H1 (cell line): ENCODE results near the gene ZRANB1. TPM values are rescaled to one million over a fixed set of nuclear protein-coding genes. Genes with fewer than 3 reads are reported as not detected.

Source experiments
- CHD7 ChIP-seq: fragments of 300-600 bp; sonication (generic); IDR thresholded peaks from 2 replicates; pipeline ENCODE4 v1.7.1; 2012; ENCODE audit warnings: low read length, moderate library complexity, mild to moderate bottlenecking, inconsistent platforms; ENCODE audit not compliant: insufficient replicate concordance
- CTBP2 ChIP-seq: IDR thresholded peaks from 2 replicates; pipeline ENCODE4 v1.7.0; 2011; ENCODE audit warnings: borderline replicate concordance, mild to moderate bottlenecking, moderate library complexity, mixed read lengths, low read length; ENCODE audit not compliant: insufficient read depth, insufficient read length
- EGR1 ChIP-seq: IDR thresholded peaks from 2 replicates; pipeline ENCODE4 v1.6.1; 2011; ENCODE audit warnings: low read depth, low read length, borderline replicate concordance
- KDM4A ChIP-seq: IDR thresholded peaks from one replicate; pipeline ENCODE4 v1.7.1; 2012; ENCODE audit warnings: low read depth, mild to moderate bottlenecking, moderate library complexity, low read length, inconsistent platforms; ENCODE audit not compliant: severe bottlenecking
- KDM5A ChIP-seq: fragments of 200-600 bp; IDR thresholded peaks from 2 replicates; pipeline ENCODE4 v1.7.1; 2012; ENCODE audit warnings: mild to moderate bottlenecking, low read length, inconsistent platforms, mixed read lengths
- RNF2 ChIP-seq: fragments of 200-900, 300-1000 bp; sonication (generic); IDR thresholded peaks from 2 replicates; pipeline ENCODE4 v1.7.1; 2016; ENCODE audit warnings: borderline replicate concordance, low read depth, mild to moderate bottlenecking, antibody characterized with exemption, low read length; ENCODE audit not compliant: poor library complexity, severe bottlenecking; ENCODE audit errors: missing control alignments
- SP4 ChIP-seq: IDR thresholded peaks from 2 replicates; pipeline ENCODE4 v1.6.1; 2012; ENCODE audit warnings: low read length, inconsistent platforms
- SRF ChIP-seq: IDR thresholded peaks from 2 replicates; pipeline ENCODE4 v1.6.1; 2011; ENCODE audit warnings: mild to moderate bottlenecking, low read depth, low read length, moderate library complexity
- TAF7 ChIP-seq: optimal IDR thresholded peaks from 2 replicates; pipeline ENCODE3; 2011; ENCODE audit warnings: low read depth, mild to moderate bottlenecking, inconsistent platforms, low read length, moderate library complexity, borderline replicate concordance
- TEAD4 ChIP-seq: IDR thresholded peaks from 2 replicates; pipeline ENCODE4 v1.6.1; 2012; ENCODE audit warnings: low read depth, low read length, inconsistent platforms, mixed read lengths
- YY1 ChIP-seq: IDR thresholded peaks from 2 replicates; pipeline ENCODE4 v1.6.1; 2011; ENCODE audit warnings: low read depth, mild to moderate bottlenecking, low read length
- polyA plus RNA-seq, 7 experiments: library from polyadenylated mRNA; depleted of rRNA in 3 of 7; stranded (reverse) in 5 of 7; unstranded in 2 of 7; fragments of >200 nt in 5 of 7; fragments of 200-250 nt in 2 of 7; gene quantifications; 1 replicate in 5 of 7; 2 replicates in 1 of 7; 4 replicates in 1 of 7; pipeline versions ENCODE4 v1.2.1 to v1.2.3, GENCODE V29; 2011 to 2013; ENCODE audit warnings: missing spikeins in 2 of 7, mixed read lengths in 2 of 7
- total RNA-seq: library from RNA; stranded (reverse); fragmentation: NEBNext Ultra II Directional; extraction: Animal tissue kit (Norgen Biotek cat#: 25700); gene quantifications from 2 replicates; pipeline ENCODE4 v1.2.1, GENCODE V29; 2021

ZRANB1 gene
- total and polyA plus RNA-seq, 2 of the 8 experiments (the other 6 are each of a cell fraction or from before 2014, with no cell fraction given), result 6.1 to 19.9 TPM

DNA sequence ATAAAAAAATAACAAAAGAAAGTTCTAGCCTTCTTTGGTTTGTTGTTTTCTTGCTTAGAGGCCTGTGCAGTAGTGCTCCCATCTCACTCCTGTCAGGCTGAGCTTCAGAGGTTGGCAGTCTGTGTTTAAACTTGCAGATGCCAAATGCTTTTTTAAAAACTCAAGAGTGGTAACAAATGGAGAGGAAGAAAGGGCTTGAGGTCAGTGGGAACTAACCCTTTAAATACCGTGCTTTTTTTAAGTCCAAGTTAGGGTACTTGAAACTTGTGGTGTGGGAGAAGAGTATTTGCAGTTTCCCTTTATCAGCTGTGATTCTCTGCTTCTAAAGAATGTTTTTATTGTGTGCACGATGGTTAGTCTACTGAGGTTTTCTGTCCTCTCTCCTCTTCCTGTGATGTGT lies 29.4 kb downstream of the ZRANB1 start (continued):
- TF ChIP-seq CHD7, result no peak
- no peak for TF ChIP-seq KDM4A
- no peak for TF ChIP-seq TEAD4
- no peak for TF ChIP-seq TAF7
- TF ChIP-seq EGR1, result no peak
- TF ChIP-seq SRF, result no peak
- TF ChIP-seq CTBP2, result no peak
- TF ChIP-seq KDM5A, result no peak
- TF ChIP-seq RNF2, result no peak
- no peak for TF ChIP-seq YY1
- TF ChIP-seq SP4, result no peak
